Measurements from ENCODE around the gene ELP5.

The ELP5 gene

DNA sequence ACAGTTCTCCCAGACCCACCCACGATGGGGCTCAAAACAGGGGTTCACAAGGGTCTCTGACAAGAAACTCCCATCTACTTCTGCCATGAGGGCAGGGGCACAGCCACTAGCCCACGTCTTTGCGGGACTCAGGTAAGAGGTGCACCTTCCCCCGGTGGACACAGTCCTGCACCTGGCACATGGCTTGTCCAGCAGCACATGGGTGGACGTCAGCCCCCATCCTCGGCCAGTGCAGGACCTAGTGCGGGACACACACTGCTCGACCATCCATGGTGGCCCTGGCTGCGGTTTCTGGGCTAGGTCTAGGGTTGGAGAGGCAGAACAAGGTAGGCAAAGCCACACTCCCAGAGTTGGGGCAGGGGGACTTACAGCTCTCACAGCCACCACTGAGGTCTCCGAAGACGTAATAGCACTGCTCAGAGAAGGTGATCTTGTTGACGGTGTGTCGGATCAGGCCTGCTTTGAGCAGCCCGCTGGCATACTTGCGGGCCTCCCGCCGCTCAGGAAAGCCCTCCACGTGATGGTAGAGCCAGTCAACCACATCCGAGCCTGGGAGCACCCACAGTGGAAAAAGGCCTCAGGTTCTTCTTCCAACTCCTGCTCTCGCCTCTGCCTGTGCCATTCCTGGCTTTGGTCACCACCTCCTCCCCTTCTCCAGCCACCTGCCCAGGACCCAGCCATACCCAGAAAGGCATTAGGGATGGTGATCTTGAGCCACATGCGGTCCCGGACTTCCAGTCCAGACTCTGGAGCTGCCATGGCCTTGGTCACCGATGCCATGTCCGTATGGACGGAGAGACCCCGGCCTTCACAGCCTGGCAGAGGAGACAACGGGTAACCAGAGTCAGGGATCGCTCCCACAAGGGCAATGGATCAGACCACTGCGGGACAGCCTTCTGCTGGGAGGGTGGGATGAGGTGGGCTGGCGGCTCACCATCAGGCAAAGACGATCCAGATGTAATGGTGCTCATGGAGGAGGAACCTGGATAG, 25.0 kb upstream of the ELP5 start:
- no peaks in the 10 kb centered on the region for H4K20me1 ChIP-seq (ENCODE audit: insufficient read depth, low read length)
- no peaks in the 10 kb centered on the region for H3K9me2 ChIP-seq (ENCODE audit: low read depth, low read length)
- no peak overlapping the region for H2AFZ ChIP-seq (ENCODE audit: low read length)
- no peak overlapping the region for H3K9ac ChIP-seq (ENCODE audit: low read length)
- H3K4me1 ChIP-seq (ENCODE audit: insufficient read depth, low read length, severe bottlenecking), result peaks cover 4% of the 10 kb centered on the region
- H3K4me2 ChIP-seq (ENCODE audit: low read length), result no peak overlapping the region
- no peaks in the 10 kb centered on the region; the same call in 1 of the 2 replicates for H3F3A ChIP-seq (ENCODE audit: insufficient read depth, low read length)
- no peak for TF ChIP-seq EZH2 (IDR thresholded peaks at IDR 0.05; ENCODE audit: borderline replicate concordance, low read length)
- TF ChIP-seq, protein P1, sequence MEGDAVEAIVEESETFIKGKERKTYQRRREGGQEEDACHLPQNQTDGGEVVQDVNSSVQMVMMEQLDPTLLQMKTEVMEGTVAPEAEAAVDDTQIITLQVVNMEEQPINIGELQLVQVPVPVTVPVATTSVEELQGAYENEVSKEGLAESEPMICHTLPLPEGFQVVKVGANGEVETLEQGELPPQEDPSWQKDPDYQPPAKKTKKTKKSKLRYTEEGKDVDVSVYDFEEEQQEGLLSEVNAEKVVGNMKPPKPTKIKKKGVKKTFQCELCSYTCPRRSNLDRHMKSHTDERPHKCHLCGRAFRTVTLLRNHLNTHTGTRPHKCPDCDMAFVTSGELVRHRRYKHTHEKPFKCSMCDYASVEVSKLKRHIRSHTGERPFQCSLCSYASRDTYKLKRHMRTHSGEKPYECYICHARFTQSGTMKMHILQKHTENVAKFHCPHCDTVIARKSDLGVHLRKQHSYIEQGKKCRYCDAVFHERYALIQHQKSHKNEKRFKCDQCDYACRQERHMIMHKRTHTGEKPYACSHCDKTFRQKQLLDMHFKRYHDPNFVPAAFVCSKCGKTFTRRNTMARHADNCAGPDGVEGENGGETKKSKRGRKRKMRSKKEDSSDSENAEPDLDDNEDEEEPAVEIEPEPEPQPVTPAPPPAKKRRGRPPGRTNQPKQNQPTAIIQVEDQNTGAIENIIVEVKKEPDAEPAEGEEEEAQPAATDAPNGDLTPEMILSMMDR (IDR thresholded peaks at IDR 0.05; ENCODE audit: low read length), result no peak
- H3K27me3 ChIP-seq (ENCODE audit: insufficient read depth, low read length), result no peaks in the 10 kb centered on the region
- H3K36me3 ChIP-seq (ENCODE audit: insufficient read depth, low read length), result peaks cover 92% of the 10 kb centered on the region
- H3K27ac ChIP-seq (ENCODE audit: low read depth, low read length, poor library complexity, severe bottlenecking), result no peak overlapping the region
- H3K9me3 ChIP-seq (ENCODE audit: low read length), result no peaks in the 10 kb centered on the region
- no peak overlapping the region for H3K4me3 ChIP-seq (ENCODE audit: low read depth, low read length, poor library complexity, severe bottlenecking)
- H3K79me2 ChIP-seq (ENCODE audit: insufficient read depth, low read length), result peaks cover 5% of the 10 kb centered on the region

DNA sequence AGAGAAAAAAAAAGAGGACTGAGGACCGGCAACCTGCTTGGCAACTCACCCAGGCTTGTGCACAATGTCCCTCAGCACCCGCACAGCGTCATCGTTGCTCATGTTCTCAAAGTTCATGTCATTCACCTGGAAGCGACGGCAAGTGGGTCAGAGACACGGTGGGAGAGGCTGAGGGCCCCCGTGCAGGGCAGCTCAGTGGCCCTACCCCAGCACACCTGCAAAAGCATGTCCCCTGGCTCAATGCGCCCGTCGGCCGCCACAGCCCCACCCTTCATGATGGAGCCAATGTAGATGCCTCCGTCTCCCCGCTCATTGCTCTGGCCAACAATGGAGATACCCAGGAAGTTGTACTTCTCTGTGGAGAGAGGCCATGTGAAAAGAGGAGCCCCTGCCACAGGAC, 23.1 kb upstream of the ELP5 start:
- Histone ChIP-seq H4K20me1 (ENCODE audit: insufficient read depth, low read length) (no peaks in the 10 kb centered on the region), H3K79me2 (ENCODE audit: insufficient read depth, low read length) (peaks cover 23% of the 10 kb centered on the region), H3F3A (ENCODE audit: insufficient read depth, low read length) (no peaks in the 10 kb centered on the region; the same call in 1 of the 2 replicates), H3K4me3 (ENCODE audit: low read depth, low read length, poor library complexity, severe bottlenecking) (no peak overlapping the region), H3K9ac (ENCODE audit: low read length) (no peak overlapping the region), H2AFZ (ENCODE audit: low read length) (no peak overlapping the region), H3K27me3 (ENCODE audit: insufficient read depth, low read length) (no peaks in the 10 kb centered on the region), H3K9me3 (ENCODE audit: low read length) (no peaks in the 10 kb centered on the region), H3K27ac (ENCODE audit: low read depth, low read length, poor library complexity, severe bottlenecking) (no peak overlapping the region), H3K4me1 (ENCODE audit: insufficient read depth, low read length, severe bottlenecking) (peaks cover 11% of the 10 kb centered on the region), H3K9me2 (ENCODE audit: low read depth, low read length) (no peaks in the 10 kb centered on the region), H3K36me3 (ENCODE audit: insufficient read depth, low read length) (peaks cover 79% of the 10 kb centered on the region), H3K4me2 (ENCODE audit: low read length) (no peak overlapping the region)
- TF ChIP-seq EZH2 (IDR thresholded peaks at IDR 0.05; ENCODE audit: borderline replicate concordance, low read length), result no peak
- TF ChIP-seq, protein P1 (IDR thresholded peaks at IDR 0.05; ENCODE audit: low read length), result no peak

DNA sequence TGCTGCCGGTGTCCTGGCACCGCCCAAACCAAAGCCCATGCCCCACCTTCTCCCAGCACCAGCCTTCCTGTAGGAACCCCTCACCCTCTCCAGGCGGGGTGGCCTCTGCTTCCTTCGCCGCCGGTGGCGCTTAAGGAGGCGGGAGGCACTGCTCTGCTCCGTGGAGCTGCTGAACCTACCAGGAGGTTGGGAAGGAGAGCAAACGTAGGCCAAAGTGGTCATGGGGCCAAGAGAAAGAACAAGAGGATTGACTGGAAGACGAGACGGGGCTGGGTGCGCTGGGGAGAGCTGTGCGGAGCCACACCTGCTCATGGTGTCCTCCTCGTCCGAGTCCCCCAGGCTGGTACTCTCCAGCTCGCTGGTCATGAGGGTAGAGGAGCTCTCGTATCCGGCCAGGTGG, 22.5 kb upstream of the ELP5 start:
- peaks cover 12% of the 10 kb centered on the region for H3K4me1 ChIP-seq (ENCODE audit: insufficient read depth, low read length, severe bottlenecking)
- no peaks in the 10 kb centered on the region for H3K9me2 ChIP-seq (ENCODE audit: low read depth, low read length)
- H3K27ac ChIP-seq (ENCODE audit: low read depth, low read length, poor library complexity, severe bottlenecking), result no peak overlapping the region
- no peak overlapping the region for H2AFZ ChIP-seq (ENCODE audit: low read length)
- H3K79me2 ChIP-seq (ENCODE audit: insufficient read depth, low read length), result peaks cover 23% of the 10 kb centered on the region
- no peaks in the 10 kb centered on the region; the same call in 1 of the 2 replicates for H3F3A ChIP-seq (ENCODE audit: insufficient read depth, low read length)
- H3K9ac ChIP-seq (ENCODE audit: low read length), result no peak overlapping the region
- TF ChIP-seq, protein P1 (IDR thresholded peaks at IDR 0.05; ENCODE audit: low read length), result no peak
- no peak for TF ChIP-seq EZH2 (IDR thresholded peaks at IDR 0.05; ENCODE audit: borderline replicate concordance, low read length)
- H3K4me3 ChIP-seq (ENCODE audit: low read depth, low read length, poor library complexity, severe bottlenecking), result no peak overlapping the region
- H3K9me3 ChIP-seq (ENCODE audit: low read length), result no peaks in the 10 kb centered on the region
- H4K20me1 ChIP-seq (ENCODE audit: insufficient read depth, low read length), result no peaks in the 10 kb centered on the region
- no peak overlapping the region for H3K4me2 ChIP-seq (ENCODE audit: low read length)
- H3K36me3 ChIP-seq (ENCODE audit: insufficient read depth, low read length), result peaks cover 73% of the 10 kb centered on the region
- H3K27me3 ChIP-seq (ENCODE audit: insufficient read depth, low read length), result no peaks in the 10 kb centered on the region
